Testis (tissue), 2 donors: ENCODE results near the gene TNS1.

ENCODE experiments used
- CTCF ChIP-seq, 3 experiments: fragments of 450-650 bp in 2 of 3; fragments of 200-600 bp in 1 of 3; sonication (generic) in 1 of 3; IDR thresholded peaks; one replicate each; pipeline ENCODE4 v1.5.1; 2016 to 2019; ENCODE audit warnings: antibody characterized with exemption in 3 of 3, mild to moderate bottlenecking in 2 of 3, moderate library complexity in 1 of 3
- POLR2A ChIP-seq: fragments of 450-650 bp; IDR thresholded peaks from one replicate; pipeline ENCODE4 v1.6.1; 2017; ENCODE audit warnings: antibody characterized with exemption, mild to moderate bottlenecking, moderate library complexity

- TF ChIP-seq CTCF (IDR thresholded peaks at IDR 0.05) (no peak), POLR2A (no peak)
These were observed 181.2 kb downstream of the TNS1 start for GRCh38 chr2:217821536-217822147.
